Uterus (tissue), 4 donors: Measurements from ENCODE around the gene RBMS1. TPM values are rescaled to one million over a fixed set of nuclear protein-coding genes. Genes with fewer than 3 reads are reported as not detected.
A peak's percentile ranks its signal among the peaks of the same experiment; 100 is the strongest.

Source experiments
- DNase-seq, 2 donors: peaks; one replicate each; pipeline ENCODE4 v3.0.0-alpha.2; 2019 to 2020
- H3K27ac ChIP-seq, 2 donors: fragments of 200-600 bp; sonication (generic); 1 replicate in 1 of 2; 2 replicates in 1 of 2; pipeline ENCODE4 v1.5.1; 2016 to 2018
- H3K27me3 ChIP-seq, 2 donors: fragments of 200-600 bp; sonication (generic); one replicate each; pipeline ENCODE4 v1.5.1; 2018 to 2019; ENCODE audit warnings: control low read depth in 1 of 2
- H3K36me3 ChIP-seq, 2 donors: fragments of 200-600 bp; sonication (generic); one replicate each; pipeline ENCODE4 v1.5.1; 2019; ENCODE audit warnings: control low read depth in 1 of 2
- H3K4me1 ChIP-seq, 2 donors: fragments of 200-600 bp; sonication (generic); one replicate each; pipeline ENCODE4 v1.5.1; 2018 to 2019; ENCODE audit warnings: control low read depth in 1 of 2
- H3K4me3 ChIP-seq, 2 donors: fragments of 200-600 bp; sonication (generic); 1 replicate in 1 of 2; 2 replicates in 1 of 2; pipeline ENCODE4 v1.5.1; 2018 to 2019; ENCODE audit warnings: mild to moderate bottlenecking in 1 of 2
- H3K9me3 ChIP-seq, 2 donors: fragments of 200-600 bp; sonication (generic); one replicate each; pipeline ENCODE4 v1.5.1; 2019; ENCODE audit warnings: control low read depth in 1 of 2
- POLR2A ChIP-seq, 2 donors: fragments of 450-650 bp; IDR thresholded peaks; one replicate each; pipeline ENCODE4 v1.6.1; 2016; ENCODE audit warnings: antibody characterized with exemption in 2 of 2, mild to moderate bottlenecking in 1 of 2, moderate library complexity in 1 of 2
- intact Hi-C: fragments of 100-400 bp; cut with DNase I; formaldehyde crosslinking; loops from one replicate; pipeline ENCODE4 v1.15.1; 2023; ENCODE audit warnings: low total_unique reads
- total RNA-seq, 4 donors: library from RNA; depleted of rRNA in 3 of 4; stranded (reverse); fragments of >200 nt in 3 of 4; gene quantifications; one replicate each; pipeline versions ENCODE4 v1.1.0 to v1.2.4, GENCODE V29; 2014 to 2023
- TF ChIP-seq, protein P1 (sequence below), 4 experiments: fragments of 200-600 bp in 2 of 4; fragments of 450-650 bp in 2 of 4; sonication (generic) in 2 of 4; IDR thresholded peaks; one replicate each; pipeline ENCODE4 v1.5.1; 2016 to 2019; ENCODE audit warnings: antibody characterized with exemption in 4 of 4, mild to moderate bottlenecking in 2 of 4, moderate library complexity in 1 of 4
- donor health status: DM: yes; HTN: yes; CAD: no.

RBMS1 gene
- total RNA-seq, 4 donors from 2014 or later, result 30.5 to 149 (median 88.9) TPM

DNA sequence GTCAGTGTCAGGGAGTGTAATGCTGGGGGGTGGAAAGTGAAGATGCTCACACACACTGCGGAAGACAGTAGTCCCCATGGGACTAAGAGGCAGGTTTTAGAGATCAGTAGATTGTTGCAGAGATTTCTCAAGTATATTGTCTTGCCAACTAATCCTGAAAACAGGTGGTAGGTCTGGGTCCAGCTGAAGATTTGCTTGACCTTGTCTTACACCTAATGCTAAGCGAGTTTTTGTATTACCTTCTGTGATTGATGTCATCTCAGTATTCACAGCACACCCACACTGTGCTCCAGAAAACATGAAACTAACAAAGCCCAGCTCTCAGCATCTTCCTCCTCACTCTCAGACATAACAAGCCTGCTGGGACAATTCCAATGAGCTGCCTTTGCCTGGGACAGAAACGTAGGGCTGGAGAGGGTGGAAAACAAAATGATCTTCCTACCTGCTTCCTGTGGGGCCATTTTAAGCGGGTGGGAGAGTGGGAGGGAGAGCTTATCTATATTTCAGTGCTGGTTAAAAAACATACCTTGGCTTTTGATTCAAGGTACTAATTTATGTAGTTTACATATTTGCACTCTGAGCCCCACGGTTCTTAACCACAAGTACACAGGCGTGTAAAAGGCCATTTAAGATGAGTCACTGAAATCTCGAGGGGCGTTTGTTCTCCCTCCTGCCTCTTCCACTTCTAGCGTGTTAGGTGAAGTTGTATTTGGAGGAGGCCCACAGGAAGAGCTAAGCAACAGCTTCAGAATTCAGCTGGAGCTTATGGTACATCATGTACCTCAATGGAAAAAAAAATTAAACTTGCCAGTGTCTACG lies 23.1 kb upstream of the RBMS1 start:
- intact Hi-C loops, result no loop called here
- DNase-seq, result peak in 1 of 2 donors; percentile 43
- Histone ChIP-seq H3K9me3 (no peaks in the 10 kb centered on the region), H3K4me3 (no peak overlapping the region), H3K27me3 (no peaks in the 10 kb centered on the region), H3K4me1 (no peaks in the 10 kb centered on the region), H3K27ac (peak overlapping the region; percentile 65 to 67), H3K36me3 (no peaks in the 10 kb centered on the region)
- TF ChIP-seq, protein P1, sequence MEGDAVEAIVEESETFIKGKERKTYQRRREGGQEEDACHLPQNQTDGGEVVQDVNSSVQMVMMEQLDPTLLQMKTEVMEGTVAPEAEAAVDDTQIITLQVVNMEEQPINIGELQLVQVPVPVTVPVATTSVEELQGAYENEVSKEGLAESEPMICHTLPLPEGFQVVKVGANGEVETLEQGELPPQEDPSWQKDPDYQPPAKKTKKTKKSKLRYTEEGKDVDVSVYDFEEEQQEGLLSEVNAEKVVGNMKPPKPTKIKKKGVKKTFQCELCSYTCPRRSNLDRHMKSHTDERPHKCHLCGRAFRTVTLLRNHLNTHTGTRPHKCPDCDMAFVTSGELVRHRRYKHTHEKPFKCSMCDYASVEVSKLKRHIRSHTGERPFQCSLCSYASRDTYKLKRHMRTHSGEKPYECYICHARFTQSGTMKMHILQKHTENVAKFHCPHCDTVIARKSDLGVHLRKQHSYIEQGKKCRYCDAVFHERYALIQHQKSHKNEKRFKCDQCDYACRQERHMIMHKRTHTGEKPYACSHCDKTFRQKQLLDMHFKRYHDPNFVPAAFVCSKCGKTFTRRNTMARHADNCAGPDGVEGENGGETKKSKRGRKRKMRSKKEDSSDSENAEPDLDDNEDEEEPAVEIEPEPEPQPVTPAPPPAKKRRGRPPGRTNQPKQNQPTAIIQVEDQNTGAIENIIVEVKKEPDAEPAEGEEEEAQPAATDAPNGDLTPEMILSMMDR (IDR thresholded peaks at IDR 0.05), result no peak
- no peak for TF ChIP-seq POLR2A (IDR thresholded peaks at IDR 0.05)

DNA sequence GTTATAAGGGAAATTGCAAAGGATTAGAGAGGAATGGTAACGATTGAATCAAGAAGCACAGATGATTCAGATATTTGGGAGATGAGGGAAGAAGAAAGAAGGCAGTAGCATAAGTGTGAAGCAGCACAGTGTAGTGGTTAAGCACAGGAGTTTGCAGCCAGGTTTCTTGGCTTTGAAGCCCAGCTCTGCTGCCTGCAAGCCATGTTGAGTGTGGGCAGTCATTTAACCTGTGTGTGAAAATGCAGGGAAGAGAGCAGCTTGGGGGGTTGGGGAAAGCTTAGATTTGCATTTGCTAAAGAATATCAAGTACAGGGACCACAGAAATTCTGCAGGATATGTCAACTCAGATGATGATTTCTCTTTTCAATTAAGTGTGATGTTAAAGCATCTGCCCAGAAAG lies 21.5 kb upstream of the RBMS1 start:
- no peaks in the 10 kb centered on the region for H3K36me3 ChIP-seq
- intact Hi-C loops, result no loop called here

DNA sequence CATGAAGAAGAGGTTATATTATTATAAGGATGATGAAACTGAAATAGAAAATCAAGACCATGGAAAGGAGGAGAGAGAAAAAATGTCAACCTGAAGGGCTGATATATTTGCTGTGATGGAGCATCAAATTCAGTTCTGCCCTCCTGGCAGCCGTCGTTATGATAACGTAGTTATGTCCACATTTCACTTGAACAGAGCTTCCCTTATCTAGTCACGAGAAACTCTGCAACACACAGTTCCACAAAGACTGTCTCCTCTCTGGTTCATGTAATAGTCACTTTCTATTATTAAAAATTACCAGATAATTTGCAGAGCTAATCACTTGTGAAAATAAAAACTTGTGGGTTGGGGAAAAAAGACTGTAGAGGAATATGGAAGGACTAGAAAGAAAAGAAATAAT lies 19.5 kb upstream of the RBMS1 start:
- H3K4me3 ChIP-seq, result no peak overlapping the region

More for the DNA sequence above, 21.5 kb upstream of the RBMS1 start:
- Histone ChIP-seq H3K27me3 (no peaks in the 10 kb centered on the region), H3K27ac (no peak overlapping the region), H3K4me1 (no peaks in the 10 kb centered on the region), H3K9me3 (no peaks in the 10 kb centered on the region), H3K4me3 (no peak overlapping the region)
- no peak for DNase-seq
- TF ChIP-seq, protein P1 (IDR thresholded peaks at IDR 0.05), result no peak
- no peak for TF ChIP-seq POLR2A (IDR thresholded peaks at IDR 0.05)

DNA sequence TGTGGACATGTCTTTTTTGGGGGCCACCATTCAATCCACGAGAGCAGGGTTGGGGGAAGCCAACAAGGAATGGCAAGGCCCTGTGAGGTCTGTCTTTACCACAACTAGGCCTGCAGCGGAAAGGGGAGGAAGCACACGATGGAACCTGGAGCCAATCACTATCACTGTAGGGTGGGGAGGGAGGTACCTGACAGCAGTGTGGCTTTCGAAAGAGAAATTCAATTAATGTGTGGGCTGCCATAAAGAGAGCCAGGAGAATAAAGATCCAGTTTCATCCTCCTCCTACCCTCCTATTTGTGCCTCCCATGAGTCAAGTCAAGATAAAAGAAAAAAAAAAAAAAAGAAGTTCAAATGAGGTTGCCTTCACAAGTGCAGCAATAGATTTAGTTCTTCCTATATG lies 18.9 kb upstream of the RBMS1 start:
- Histone ChIP-seq H3K27ac (no peak overlapping the region), H3K9me3 (no peaks in the 10 kb centered on the region), H3K36me3 (no peaks in the 10 kb centered on the region), H3K27me3 (no peaks in the 10 kb centered on the region), H3K4me1 (no peaks in the 10 kb centered on the region), H3K4me3 (no peak overlapping the region)
- TF ChIP-seq, protein P1 (IDR thresholded peaks at IDR 0.05), result no peak
- TF ChIP-seq POLR2A (IDR thresholded peaks at IDR 0.05), result no peak
- intact Hi-C loops, result no loop called here
- no peak for DNase-seq

More for the DNA sequence above, 19.5 kb upstream of the RBMS1 start:
- H3K4me1 ChIP-seq, result no peaks in the 10 kb centered on the region
- H3K27me3 ChIP-seq, result no peaks in the 10 kb centered on the region
- no peak for DNase-seq
- no peaks in the 10 kb centered on the region for H3K36me3 ChIP-seq
- no peaks in the 10 kb centered on the region for H3K9me3 ChIP-seq
- intact Hi-C loops, result no loop called here
- TF ChIP-seq, protein P1 (IDR thresholded peaks at IDR 0.05), result no peak
- TF ChIP-seq POLR2A (IDR thresholded peaks at IDR 0.05), result no peak
- H3K27ac ChIP-seq, result no peak overlapping the region

DNA sequence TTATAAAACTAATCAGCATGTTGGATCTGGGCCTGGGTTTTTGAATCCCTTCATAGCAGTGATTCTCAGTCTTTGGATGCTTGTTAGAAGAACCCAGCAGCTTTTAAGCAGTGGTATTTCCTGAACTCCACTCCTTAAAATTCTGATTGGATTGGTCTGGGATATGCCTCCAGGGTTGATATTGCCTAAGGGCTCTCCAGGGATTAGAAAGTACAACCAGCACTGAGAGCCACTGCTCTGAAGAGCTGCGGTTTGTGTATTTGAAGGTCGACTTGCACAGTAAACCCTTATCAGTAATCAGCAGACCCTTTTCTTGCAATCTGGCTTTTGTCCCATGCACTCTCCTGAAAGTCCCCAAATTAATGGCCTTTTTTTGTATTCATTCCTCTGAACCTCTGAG lies 17.0 kb upstream of the RBMS1 start:
- no peak for DNase-seq
- Histone ChIP-seq H3K36me3 (no peaks in the 10 kb centered on the region), H3K9me3 (no peaks in the 10 kb centered on the region), H3K27ac (no peak overlapping the region), H3K4me1 (no peaks in the 10 kb centered on the region), H3K4me3 (no peak overlapping the region), H3K27me3 (no peaks in the 10 kb centered on the region)
- intact Hi-C loops, result no loop called here
- TF ChIP-seq POLR2A (IDR thresholded peaks at IDR 0.05), result no peak
- TF ChIP-seq, protein P1 (IDR thresholded peaks at IDR 0.05), result no peak
